Neutrophil (primary cell): Measurements from ENCODE around the gene VPS50.

Experiments
- H3K27ac ChIP-seq: fragments of 200-600 bp; sonication (generic); 2 replicates; pipeline ENCODE4 v1.5.1; 2016; ENCODE audit warnings: mild to moderate bottlenecking, moderate library complexity
- H3K27me3 ChIP-seq: fragments of 200-600 bp; sonication (generic); 2 replicates; pipeline ENCODE4 v1.6.0; 2016; ENCODE audit warnings: mild to moderate bottlenecking
- H3K36me3 ChIP-seq: fragments of 200-600 bp; sonication (generic); 2 replicates; pipeline ENCODE4 v1.5.1; 2017
- H3K4me1 ChIP-seq, 2 experiments: fragments of 200-600 bp in 1 of 2; sonication (generic) in 1 of 2; 1 replicate in 1 of 2; 2 replicates in 1 of 2; pipeline versions ENCODE4 v1.5.1 to v1.6.1; 2013 to 2016; ENCODE audit warnings: low read depth in 1 of 2, low read length in 1 of 2, mild to moderate bottlenecking in 1 of 2, moderate library complexity in 1 of 2; ENCODE audit not compliant: control insufficient read depth in 1 of 2, insufficient read depth in 1 of 2
- H3K4me3 ChIP-seq, 2 experiments: fragments of 200-600 bp in 1 of 2; sonication (generic) in 1 of 2; 1 replicate in 1 of 2; 2 replicates in 1 of 2; pipeline ENCODE4 v1.5.1; 2013 to 2016; ENCODE audit warnings: low read depth in 1 of 2, low read length in 1 of 2, mild to moderate bottlenecking in 1 of 2, moderate library complexity in 1 of 2
- H3K9me3 ChIP-seq: fragments of 200-600 bp; sonication (generic); 2 replicates; pipeline ENCODE4 v1.5.1; 2016
- CTCF ChIP-seq: fragments of 200-600 bp; sonication (generic); IDR thresholded peaks from 2 replicates; pipeline ENCODE4 v1.5.1; 2016; ENCODE audit warnings: antibody characterized with exemption

VPS50 gene

GRCh38 chr7:93409324-93409723 is 177.2 kb downstream of the VPS50 start:
- no peaks in the 10 kb centered on the region for H3K9me3 ChIP-seq
- no peaks in the 10 kb centered on the region for H3K4me1 ChIP-seq
- TF ChIP-seq CTCF = no peak
- H3K27me3 ChIP-seq = no peaks in the 10 kb centered on the region
- no peaks in the 10 kb centered on the region for H3K36me3 ChIP-seq
- H3K4me3 ChIP-seq = no peak overlapping the region
- no peak overlapping the region for H3K27ac ChIP-seq
